Measurements from ENCODE around the gene NEMP1. TPM values are rescaled to one million over a fixed set of nuclear protein-coding genes. Genes with fewer than 3 reads are reported as not detected.
"Not testable (repeated sequence)": the region's sequence is repeated elsewhere in the genome, so short reads cannot be mapped to it uniquely, and the experiment has no call there.

Gene NEMP1
- 8.6 TPM for total RNA-seq
- long read RNA-seq, full-length matches to known transcripts = 2 of 3 reads
- long read RNA-seq, partial matches to known transcripts = 0 of 3 reads
- long read RNA-seq, other reads (novel, unspliced or antisense) = 1 of 3 reads

DNA sequence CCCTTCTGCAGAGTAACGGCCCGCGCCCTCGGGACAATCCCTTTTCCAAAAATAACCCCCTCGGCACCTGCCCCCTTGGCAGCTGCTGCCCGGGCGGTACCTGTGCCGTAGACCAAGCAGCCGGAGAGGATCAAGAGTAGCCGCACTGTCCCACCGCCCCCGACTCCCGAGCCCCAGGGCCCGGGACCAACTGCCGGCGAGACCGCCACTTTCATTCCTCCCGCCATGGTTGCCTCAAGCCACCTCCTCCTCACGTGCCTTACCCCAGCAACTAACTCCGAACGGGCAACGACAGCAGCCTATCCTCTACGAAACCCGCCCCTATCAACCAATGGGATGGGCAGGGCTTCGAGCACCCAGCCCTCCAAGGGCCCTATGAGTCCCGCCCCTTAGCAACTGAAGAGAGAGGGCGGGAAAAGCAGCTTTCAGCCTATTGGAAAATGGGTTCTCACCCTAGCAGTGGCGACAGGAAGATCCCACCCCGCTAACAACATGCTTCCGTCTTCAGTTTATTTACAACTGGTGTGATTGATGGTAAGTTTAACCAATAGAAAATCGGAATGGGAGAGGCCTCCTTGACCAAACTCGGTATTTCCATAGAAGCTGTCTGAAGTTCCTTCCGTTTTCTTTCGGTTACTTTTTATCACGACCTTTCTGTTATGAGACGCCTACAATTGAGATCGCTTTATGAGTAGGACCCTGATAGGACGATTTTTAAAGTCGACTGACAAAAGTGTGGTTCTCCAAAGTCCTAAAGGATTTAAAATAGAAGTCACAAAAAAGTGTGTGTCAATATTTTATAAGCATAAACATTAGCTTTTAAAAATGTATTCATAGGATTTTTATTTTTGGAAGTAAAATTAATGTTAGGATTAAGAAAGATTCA is at the start of gene NEMP1:
TSS of gene NEMP1 (minus strand) at position 273 of the 886 bp plus-strand sequence. CDS start at position 227, 46 bp downstream.
- no peak for DNase-seq (ENCODE audit: low spot score)

DNA sequence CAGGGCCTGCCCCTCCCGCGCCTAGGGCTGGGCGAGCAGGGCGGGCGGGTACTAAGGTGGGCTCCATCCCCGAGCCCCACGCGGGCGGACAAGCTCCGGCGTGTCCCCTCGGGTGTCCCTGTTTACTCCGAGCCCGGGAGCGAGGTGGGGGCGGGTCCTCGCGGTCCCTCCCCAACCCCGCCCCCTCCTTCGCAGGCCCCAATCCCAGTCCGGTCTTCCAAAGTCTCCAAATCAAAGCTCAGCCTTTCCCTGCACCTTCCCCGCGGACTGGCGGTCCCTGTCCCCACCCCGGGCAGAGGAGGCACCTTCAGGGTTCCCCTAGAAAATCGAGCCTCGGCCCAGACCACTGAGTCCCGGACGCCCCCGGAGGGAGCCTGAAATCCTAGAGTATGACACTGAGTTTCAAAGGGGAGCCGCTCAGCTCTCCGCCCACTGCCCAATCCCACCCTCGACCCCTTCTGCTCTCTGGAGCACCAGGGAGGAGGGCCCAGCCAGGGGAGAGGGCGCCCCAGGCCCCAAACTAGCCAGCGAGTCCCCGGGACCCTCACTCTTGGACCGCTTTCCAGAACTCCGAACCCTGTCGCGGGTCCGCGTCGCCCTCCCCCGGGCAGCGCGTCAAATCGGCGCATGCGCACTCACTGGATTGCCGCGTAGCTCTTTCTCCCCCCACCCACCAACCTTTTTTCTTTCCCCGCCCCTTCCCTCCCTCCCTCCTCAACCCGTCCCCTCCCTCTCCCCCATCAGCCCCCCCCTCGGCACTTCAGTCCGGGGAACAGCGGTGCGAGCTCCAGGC is 49.3 kb upstream of the NEMP1 start, which contains the start of gene LRP1:
TSS of gene LRP1 (plus strand) at position 758 of the 793 bp plus-strand sequence. CDS start 482 bp downstream, outside the sequence.
- DNase-seq (ENCODE audit: low spot score) = peak; percentile 95

DNA sequence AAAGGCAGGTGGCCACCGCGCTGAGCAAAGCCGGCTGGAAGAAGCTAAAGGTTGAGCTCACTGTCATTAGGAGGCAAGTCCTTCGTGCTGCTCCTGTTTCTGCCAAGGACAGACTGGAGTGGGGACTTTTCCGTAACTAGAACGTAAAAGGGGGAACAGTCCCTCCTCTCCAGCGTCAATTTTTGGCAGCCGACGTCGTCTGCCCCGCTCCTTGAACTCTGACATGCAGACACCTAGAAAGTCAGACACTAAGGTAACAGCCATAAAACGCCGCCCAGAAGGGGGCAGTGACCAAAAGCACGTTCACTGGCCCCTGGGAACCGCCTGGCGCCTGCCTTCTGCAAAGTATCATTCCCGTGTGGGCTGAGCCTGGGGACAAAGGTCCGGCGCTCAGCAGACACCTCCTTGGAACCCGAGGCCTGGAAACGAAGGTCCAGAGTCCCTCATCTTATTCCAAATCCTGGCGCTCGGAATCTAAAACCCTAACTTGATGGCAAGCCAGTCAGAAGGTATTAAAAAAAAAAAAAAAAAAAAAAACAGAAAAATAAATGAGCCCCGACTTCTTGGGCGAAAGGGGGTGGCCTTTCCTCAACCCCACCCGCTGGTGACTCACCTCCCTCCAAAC is 48.6 kb upstream of the NEMP1 start:
- no peak for DNase-seq (ENCODE audit: low spot score)

- DNase-seq (ENCODE audit: low spot score) = no peak
Measured at GRCh38 chr12:57126561-57126960, 48.0 kb upstream of the NEMP1 start.

DNA sequence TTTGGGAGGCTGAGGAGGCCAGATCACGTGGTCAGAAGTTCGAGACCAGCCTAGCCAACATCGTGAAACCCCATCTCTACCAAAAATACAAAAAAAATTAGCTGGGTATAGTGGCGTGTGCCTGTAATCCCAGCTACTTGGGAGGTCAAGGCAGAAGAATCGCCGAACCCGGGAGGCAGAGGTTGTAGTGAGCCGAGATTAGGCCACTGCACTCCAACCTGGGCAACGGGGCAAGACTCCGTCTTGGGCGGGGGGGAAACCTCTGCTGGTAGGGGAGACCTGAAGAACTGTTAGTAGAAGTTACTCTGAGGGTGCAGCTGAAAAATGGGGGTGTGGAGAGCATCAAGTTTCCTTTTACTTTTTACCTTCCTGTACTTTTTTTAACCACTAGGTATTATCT is 47.5 kb upstream of the NEMP1 start:
- DNase-seq (ENCODE audit: low spot score) = no peak

- no peak for DNase-seq (ENCODE audit: low spot score)
Measured at GRCh38 chr12:57124261-57124877, 45.8 kb upstream of the NEMP1 start.

DNA sequence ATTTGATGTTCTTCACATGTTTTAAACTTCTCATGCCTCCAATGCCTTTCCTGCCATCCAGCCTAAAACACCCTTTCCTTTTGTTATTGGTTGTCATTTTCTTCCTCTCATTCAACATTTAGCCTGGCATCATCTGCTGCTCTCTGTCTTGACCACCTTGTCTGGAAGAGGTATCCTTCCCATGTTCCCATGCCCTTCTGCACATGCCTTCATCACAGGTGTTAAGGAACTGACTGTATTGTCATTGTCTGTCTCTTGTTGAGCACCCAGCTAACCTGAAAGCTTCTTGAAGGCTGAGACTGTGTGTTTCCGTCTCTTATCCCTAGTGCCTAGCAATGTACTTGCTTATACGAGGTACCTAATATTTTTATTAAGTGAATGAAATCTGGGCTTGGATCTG is 45.2 kb upstream of the NEMP1 start:
- no peak for DNase-seq (ENCODE audit: low spot score)

GRCh38 chr12:57120718-57121117 is 42.1 kb upstream of the NEMP1 start:
- not testable (repeated sequence) for DNase-seq (ENCODE audit: low spot score)

DNA sequence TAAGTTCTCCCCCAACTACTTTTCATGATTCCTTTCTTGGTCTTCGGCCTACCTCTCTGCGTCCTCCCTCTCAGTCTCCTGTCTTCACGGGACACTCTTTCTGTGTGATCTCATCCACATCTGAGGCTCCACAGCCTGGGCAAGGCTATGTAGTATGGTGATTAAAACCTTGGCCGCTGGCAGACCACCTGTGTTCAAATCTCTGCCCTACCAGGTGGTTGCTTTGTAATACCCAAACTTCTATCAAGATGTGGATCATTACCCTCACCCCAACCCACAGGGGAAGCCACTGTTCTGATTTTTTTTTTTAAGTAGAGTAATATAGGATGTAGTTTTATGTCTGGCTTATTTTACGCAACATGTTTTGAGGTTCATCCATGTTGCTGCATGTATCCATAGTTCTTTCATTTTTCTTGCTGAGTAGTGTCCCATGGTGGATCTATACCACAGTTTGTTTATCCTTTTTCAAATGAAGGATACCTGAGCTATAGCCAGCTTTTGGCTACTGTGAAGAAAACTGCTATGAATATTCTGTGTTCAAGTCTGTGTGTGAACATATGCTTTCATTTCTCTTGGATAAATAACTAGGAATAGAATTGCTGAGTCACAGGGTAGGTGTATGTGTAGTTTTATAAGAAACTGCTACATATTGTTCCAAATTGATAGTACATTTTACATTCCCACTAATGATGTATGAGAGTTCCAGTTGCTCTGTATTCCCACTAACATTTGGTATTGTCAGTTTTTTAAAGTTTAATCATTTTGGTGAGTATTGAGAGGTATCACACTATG is 40.9 kb upstream of the NEMP1 start:
- DNase-seq (ENCODE audit: low spot score) = no peak

DNA sequence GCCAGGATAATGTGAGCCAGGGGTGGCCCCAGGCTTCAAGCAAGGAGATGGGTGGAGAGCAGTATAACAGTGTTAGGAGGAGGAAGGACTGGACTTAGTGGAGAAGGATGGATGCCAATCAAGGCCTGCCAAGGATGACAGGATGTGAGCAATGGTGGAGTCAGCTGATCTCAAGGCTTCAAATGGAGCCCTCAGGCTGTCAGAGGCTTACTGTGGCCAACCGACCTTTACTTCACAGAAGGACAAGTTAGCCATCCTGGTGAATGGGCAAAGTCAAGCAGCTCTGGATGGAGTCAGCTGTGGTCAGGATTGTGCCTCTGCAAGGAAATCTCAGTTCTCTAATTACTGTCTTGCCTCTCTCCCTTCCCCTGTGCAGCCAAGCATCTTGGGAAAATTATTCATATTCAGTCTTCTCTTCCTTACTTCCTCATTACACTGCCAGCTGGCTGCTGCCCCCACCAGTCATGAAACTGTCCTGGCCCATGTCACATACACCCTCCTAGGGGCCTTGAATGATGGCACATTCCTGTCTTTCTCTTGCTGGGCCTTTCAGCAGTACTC is 40.2 kb upstream of the NEMP1 start:
- DNase-seq (ENCODE audit: low spot score) = no peak

GRCh38 chr12:57116580-57117281 is 38.1 kb upstream of the NEMP1 start:
- no peak for DNase-seq (ENCODE audit: low spot score)

DNA sequence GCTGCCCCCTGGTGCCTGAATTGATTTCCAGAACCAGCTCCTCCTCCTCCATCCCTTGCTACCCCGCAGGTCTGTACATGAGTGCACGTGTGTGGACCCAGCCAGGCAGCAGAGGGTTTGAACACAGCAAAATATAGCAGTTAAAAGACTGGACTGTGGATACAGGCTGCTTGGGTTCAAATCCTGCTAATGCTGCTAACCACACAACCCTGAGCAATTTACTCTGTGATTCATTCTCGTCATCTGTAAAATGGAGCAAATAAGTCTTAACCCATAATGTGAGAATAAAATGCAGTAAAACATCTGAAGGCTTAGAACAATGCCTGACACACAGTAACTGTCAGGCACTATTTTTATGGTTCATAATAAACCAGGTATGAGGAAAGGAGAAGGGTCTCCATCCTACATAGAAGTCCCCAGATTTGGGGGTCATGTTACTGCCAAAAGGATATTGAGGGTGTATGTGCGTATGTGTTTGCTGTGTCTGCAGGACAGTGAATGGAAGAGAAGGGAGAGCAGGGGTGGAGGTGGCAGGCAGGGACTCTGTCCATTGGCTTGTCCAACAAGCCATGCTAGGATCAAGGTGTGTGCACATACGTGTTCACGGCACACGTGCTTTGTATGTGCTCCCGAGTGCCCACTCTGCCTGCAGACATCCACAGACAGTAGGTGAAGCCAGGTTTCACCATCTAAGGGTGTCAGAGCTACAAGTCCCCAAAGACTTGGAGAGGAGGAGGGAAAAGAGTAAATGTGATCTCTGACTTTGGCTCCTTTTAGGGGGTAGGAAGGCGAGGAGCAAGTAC is 34.1 kb upstream of the NEMP1 start:
- no peak for DNase-seq (ENCODE audit: low spot score)

GRCh38 chr12:57111031-57111734 is 32.6 kb upstream of the NEMP1 start, which contains the start of gene STAT6:
Gene STAT6, minus strand, starts transcription at chr12:57111362. Its CDS starts 3,084 bp downstream, at chr12:57108278.
- no peak for DNase-seq (ENCODE audit: low spot score)

DNA sequence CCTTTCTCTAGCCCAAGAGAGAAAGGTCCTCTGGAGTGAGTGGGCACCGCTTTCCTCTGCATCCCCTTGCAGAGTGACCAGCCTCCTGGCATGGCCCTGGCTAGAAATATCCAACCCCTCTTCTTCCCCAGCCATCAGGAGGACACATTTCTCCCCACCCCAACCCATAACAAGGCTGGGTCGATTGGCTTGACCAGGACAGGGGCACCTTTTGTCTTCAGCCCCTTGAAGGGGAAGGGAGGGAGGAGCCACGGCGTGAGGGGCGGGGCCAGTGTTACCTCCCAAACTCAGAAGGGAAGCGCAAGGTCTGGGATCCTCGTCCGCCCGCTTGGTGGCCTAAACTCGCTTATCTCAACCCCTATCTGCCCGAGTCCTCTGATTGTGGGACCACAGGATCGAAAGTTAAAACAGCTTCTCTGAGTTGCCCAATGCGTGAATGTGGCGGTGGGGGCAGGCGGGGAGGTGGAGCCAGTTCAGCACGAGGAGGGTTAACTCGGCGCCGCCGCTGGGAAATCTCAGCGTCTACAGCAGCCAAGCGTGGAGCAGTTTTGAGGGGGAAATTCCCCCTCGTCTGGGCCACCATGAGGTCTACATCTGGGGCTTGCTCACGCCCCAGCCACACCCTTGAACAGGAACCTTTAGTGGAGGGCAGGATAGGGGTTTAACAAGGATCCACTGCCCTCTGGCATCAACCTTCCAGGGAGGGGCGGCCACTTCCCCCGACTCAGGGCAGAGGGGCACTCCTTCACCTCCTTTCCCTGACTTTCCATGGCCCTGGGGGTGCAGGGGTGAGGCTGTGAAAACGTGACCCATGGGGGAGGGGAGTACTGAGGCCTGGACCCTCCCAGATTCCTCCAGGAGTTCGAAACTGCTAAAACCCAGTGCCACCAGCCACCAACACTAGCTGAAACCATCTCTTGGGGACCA is 31.8 kb upstream of the NEMP1 start:
- no peak for DNase-seq (ENCODE audit: low spot score)

DNA sequence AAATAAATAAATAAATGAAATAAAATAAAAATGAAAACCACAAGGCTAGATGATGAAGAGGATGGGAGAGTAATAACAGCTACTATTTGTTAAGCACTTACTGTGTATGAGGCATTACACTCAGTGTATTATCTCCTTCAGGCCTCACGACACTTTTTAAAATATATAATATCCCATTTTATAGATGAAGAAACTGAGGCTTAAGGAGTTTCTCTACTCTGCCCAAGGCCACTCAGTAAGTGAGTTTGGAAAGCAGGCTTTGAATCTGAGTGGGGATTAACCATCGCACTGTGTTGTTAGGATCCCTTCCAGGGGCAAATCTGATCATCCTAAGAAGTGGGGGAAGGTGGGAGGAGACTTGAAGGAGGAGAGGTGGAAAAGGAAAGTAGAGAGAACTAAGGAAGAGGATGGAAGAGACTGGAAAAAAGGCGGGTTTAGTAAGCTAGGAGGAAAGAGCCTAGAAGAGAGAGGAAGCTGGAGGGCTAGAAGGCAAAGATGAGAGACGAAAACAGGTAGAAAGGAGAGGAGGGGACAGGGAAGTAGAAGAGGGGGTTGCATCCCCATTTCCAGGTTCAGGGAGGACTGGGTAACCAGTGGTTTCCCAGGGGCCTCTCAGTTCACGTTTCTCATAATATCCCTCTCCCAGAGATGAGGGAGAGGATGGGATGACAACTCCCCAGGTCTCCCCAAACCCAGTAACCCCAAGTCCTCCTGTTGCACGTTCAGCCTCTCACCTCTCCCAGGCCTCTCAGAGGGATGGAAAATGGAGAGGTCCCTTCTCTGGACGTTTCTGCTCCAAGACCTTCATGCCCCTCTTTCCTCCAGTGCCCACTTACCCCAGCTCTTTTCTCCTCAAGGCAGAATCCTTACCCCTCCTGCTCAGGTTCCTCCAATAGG is 30.9 kb upstream of the NEMP1 start:
- DNase-seq (ENCODE audit: low spot score) = no peak
